ENCODE measurements around the gene TMEM234.

Gene TMEM234

GRCh38 chr1:32208469-32208868 lies 13.7 kb downstream of the TMEM234 start:
- peak overlapping the region; percentile 78 for H3K27ac ChIP-seq
- TF ChIP-seq ZFX (IDR thresholded peaks at IDR 0.05; ENCODE audit: borderline replicate concordance), result no peak
- no peak for TF ChIP-seq CTCF (IDR thresholded peaks at IDR 0.05)

DNA sequence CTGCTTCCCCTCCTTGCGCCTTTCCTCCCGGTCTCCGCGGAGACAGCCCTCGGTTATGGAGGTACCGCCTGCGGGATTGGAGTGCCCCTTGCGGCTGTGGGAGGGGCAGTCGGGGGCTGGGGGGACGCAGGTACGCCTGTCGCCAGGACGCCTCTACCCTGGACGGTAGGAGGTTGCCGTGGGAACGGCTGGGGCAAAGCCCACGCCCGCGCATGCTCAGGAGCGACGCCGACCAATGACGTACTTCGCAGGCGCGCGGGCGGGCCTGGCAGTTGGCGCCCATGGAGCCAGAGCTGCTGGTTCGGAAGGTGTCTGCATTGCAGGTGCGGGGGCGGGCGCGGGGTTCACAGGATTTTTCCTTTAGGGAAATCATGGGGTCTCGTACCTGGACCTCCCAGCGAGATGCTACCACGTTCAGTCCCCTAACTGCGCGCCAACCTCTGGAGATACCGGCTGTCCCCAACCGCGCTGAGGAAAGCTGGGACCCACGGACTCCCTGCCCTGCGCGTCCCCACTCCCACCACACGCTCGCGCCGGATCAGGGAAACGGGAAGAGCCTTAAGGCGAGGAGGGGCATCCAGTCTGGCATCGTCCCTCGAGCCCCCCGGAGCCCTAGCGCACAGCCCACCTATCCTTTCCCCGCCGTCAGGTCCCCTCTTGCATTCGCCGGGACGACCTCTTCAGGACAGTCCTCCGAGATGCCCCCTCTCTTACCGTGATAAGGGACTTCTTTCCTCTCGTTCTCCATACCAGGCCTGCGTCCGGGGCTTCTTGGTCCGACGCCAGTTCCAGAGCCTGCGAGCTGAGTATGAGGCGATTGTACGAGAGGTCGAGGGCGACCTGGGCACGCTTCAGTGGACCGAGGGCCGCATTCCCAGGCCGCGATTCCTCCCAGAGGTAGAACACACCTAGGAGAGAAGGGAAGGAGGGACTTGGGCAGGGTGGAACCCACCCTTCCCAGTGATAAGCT lies 16.5 kb downstream of the TMEM234 start, which contains the start of gene IQCC:
IQCC (plus strand) TSS at position 271 of the 970 bp plus-strand sequence; CDS start at position 282, 11 bp downstream.
- peak within 1 kb of the TSS; percentile 78 for H3K27ac ChIP-seq
- TF ChIP-seq ZFX (IDR thresholded peaks at IDR 0.05; ENCODE audit: borderline replicate concordance) (no peak), CTCF (IDR thresholded peaks at IDR 0.05) (no peak)

DNA sequence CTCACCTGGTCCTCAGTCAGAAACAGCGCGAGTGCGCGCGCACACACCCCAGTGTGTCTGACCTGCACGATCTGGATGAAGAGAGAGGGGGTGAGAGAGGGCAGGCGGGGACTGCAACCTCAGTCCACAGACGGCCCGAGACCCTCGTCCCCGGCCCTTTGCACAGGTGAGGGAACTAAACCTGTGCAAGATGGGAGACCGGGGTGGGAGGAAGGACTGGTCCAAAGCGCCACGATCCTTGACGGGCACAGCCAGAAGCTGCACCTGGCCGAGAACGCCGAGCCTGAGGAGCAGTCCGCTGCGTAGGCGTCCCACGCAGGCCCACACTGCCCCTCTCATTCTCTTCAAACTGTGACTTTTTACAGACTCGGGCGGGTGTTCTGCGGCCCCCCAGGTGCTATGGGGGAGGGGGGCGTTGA lies 17.2 kb downstream of the TMEM234 start:
- TF ChIP-seq ZFX (IDR thresholded peaks at IDR 0.05; ENCODE audit: borderline replicate concordance) (no peak), CTCF (IDR thresholded peaks at IDR 0.05) (no peak)
- H3K27ac ChIP-seq, result peak overlapping the region; percentile 78

GRCh38 chr1:32201011-32201855 lies 20.9 kb downstream of the TMEM234 start:
- H3K27ac ChIP-seq, result peak overlapping the region; percentile 80
- TF ChIP-seq CTCF (IDR thresholded peaks at IDR 0.05) (no peak), ZFX (IDR thresholded peaks at IDR 0.05; ENCODE audit: borderline replicate concordance) (no peak)

DNA sequence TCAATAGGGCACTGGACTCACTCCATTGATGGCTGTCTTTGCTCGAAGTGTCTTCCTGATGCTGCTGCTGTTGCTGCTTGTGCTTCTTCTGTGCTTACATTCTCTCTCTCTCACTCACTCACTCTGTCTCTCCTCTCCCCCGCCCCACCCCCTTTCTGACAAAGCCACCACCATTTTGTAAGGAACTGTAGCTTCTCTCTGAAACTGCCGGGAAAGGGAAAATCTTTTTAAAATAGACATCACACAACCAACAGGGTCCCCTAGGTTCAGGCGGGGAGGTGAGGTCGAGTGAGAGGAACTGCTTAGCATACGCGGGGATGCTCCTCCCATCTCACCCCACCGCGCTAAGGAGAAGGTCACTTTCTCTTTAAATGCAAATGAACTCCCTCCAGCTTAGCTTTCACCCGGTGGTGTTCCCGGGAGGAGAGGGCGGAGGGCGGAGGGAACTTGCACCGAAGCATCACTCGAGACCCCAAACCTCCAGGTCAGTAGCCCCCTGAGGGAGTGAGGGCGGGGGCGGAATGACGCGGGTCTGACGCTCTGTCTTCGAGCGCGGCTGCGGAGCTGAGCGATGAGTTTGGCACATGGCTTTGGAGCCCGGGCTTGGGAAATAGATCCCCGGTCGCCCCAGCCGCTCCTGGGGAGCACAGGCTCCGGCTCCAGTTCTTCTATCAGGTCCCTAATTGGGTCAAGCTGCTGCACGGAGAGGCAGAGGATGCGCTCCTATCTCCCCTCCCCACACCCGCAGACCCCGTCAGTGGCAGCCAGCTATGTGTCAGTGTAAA lies 21.7 kb downstream of the TMEM234 start, which contains the start of gene CCDC28B:
CCDC28B (plus strand) TSS at position 370 of the 785 bp plus-strand sequence. CDS start 1,341 bp downstream, outside the sequence.
- peak within 1 kb of the TSS; percentile 80 for H3K27ac ChIP-seq
- TF ChIP-seq CTCF (IDR thresholded peaks at IDR 0.05), result no peak
- TF ChIP-seq ZFX (IDR thresholded peaks at IDR 0.05; ENCODE audit: borderline replicate concordance), result no peak

GRCh38 chr1:32199717-32200072 lies 22.5 kb downstream of the TMEM234 start:
- peak overlapping the region; percentile 80 for H3K27ac ChIP-seq
- TF ChIP-seq CTCF (IDR thresholded peaks at IDR 0.05) (no peak), ZFX (IDR thresholded peaks at IDR 0.05; ENCODE audit: borderline replicate concordance) (no peak)
